Ishikawa (cell line): ENCODE measurements around the gene UBE2A.

Source experiments
- EP300 ChIP-seq: IDR thresholded peaks from 2 replicates; pipeline ENCODE4 v1.6.1; 2012; ENCODE audit warnings: borderline replicate concordance
- FOXM1 ChIP-seq: IDR thresholded peaks from 2 replicates; pipeline ENCODE4 v1.6.1; 2012; ENCODE audit warnings: low read depth, borderline replicate concordance
- TCF12 ChIP-seq: IDR thresholded peaks from 2 replicates; pipeline ENCODE4 v1.6.1; 2012; ENCODE audit warnings: low read depth
- TEAD4 ChIP-seq: IDR thresholded peaks from 2 replicates; pipeline ENCODE4 v1.6.1; 2012
- TF ChIP-seq, protein P1 (sequence below): IDR thresholded peaks from 2 replicates; pipeline ENCODE4 v1.6.1; 2012
- TF ChIP-seq, protein P2 (sequence below): IDR thresholded peaks from 2 replicates; pipeline ENCODE4 v1.6.1; 2012

DNA sequence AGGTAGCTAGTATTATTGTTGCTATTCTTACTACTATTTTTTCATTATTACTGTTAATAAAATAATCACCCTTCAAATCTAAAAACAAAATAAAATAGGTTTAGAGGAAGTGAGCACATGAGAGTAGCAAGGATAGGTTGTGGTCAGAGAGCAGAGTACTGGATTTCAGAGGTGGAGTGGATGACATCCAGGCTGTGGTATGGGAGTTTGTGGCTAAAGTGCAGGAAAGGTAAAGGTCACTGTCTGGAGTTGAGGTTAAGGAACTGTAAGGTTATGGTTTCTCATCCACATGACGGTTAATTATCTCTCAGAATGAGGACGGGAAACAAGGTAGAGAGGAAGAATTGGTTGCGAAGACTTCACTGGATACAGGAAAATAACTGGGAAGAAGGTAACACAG is 36.9 kb upstream of the UBE2A start:
- TF ChIP-seq TEAD4 = no peak
- no peak for TF ChIP-seq EP300
- TF ChIP-seq TCF12 = no peak
- TF ChIP-seq, protein P1, sequence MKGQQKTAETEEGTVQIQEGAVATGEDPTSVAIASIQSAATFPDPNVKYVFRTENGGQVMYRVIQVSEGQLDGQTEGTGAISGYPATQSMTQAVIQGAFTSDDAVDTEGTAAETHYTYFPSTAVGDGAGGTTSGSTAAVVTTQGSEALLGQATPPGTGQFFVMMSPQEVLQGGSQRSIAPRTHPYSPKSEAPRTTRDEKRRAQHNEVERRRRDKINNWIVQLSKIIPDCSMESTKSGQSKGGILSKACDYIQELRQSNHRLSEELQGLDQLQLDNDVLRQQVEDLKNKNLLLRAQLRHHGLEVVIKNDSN = no peak
- TF ChIP-seq, protein P2, sequence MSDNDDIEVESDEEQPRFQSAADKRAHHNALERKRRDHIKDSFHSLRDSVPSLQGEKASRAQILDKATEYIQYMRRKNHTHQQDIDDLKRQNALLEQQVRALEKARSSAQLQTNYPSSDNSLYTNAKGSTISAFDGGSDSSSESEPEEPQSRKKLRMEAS = no peak
- TF ChIP-seq FOXM1 = no peak
